Prostate gland (tissue), 2 donors: ENCODE measurements around the gene OR2AP1. TPM values are rescaled to one million over a fixed set of nuclear protein-coding genes. Genes with fewer than 3 reads are reported as not detected.
A peak's percentile ranks its signal among the peaks of the same experiment; 100 is the strongest.

Experiments used
- DNase-seq: peaks from one replicate; pipeline ENCODE4 v3.0.0-alpha.2; 2019; ENCODE audit warnings: low spot score
- H3K27ac ChIP-seq, 2 donors: fragments of 200-600 bp; sonication (generic); 2 replicates each; pipeline ENCODE4 v1.5.1; 2017 to 2019
- H3K27me3 ChIP-seq: fragments of 200-600 bp; sonication (generic); replicated peaks from 2 replicates; pipeline ENCODE4 v1.5.1; 2019; ENCODE audit not compliant: insufficient read depth
- H3K36me3 ChIP-seq, 2 donors: fragments of 200-600 bp; sonication (generic); 1 replicate in 1 of 2; 2 replicates in 1 of 2; pipeline versions ENCODE4 v1.5.1 to v1.8.1; 2017 to 2019
- H3K4me1 ChIP-seq: fragments of 200-600 bp; sonication (generic); replicated peaks from 2 replicates; pipeline ENCODE4 v1.5.1; 2019
- H3K4me3 ChIP-seq, 2 donors: fragments of 200-600 bp; sonication (generic); 2 replicates each; pipeline ENCODE4 v1.5.1; 2017 to 2019
- H3K9me3 ChIP-seq: fragments of 200-600 bp; sonication (generic); 2 replicates; pipeline ENCODE4 v1.5.1; 2017
- POLR2A ChIP-seq: fragments of 450-650 bp; IDR thresholded peaks from one replicate; pipeline ENCODE4 v1.6.1; 2016; ENCODE audit warnings: antibody characterized with exemption, mild to moderate bottlenecking
- POLR2AphosphoS5 ChIP-seq: sonication (generic); formaldehyde crosslinking; IDR thresholded peaks from one replicate; pipeline ENCODE4 v1.6.1; 2017; ENCODE audit warnings: antibody characterized with exemption
- WGBS: methylation state at CpG from one replicate; pipeline ENCODE4 v1.1.5; 2018; 5-methylcytosine and 5-hydroxymethylcytosine counted together
- intact Hi-C: fragments of 100-400 bp; cut with DNase I; formaldehyde crosslinking; loops from one replicate; pipeline ENCODE4 v1.14.2; 2022
- total RNA-seq, 2 donors: library from RNA; depleted of rRNA; stranded (reverse); fragments of >200 nt; gene quantifications; one replicate each; pipeline ENCODE4 v1.1.0, GENCODE V29; 2016
- TF ChIP-seq, protein P1 (sequence below), 4 experiments: fragments of 200-600 bp in 2 of 4; fragments of 450-650 bp in 2 of 4; sonication (generic) in 2 of 4; IDR thresholded peaks; 1 replicate in 3 of 4; 2 replicates in 1 of 4; pipeline ENCODE4 v1.5.1; 2016 to 2019; ENCODE audit warnings: antibody characterized with exemption in 4 of 4, mild to moderate bottlenecking in 2 of 4, moderate library complexity in 2 of 4

OR2AP1 gene
- total RNA-seq, 2 donors from 2014 or later: not detected

DNA sequence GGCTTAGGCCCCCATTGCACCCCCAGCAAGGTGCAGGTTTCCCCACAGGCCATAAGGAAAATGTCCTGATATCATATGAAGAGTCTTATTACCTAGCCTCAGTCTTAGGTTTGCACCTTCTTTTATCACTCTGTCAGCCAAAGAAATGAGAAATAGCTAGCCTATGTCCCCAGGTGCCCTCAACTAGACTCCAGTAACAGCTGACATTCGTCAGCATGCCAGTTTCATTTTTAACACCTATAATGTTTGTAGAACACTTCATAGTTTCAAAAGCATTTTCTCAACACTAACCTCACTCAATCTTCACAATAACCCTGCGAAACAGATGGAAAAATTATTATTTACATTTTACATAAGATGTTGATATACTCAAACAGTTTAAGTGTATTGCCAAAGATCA, 40.4 kb downstream of the OR2AP1 start:
- H3K27me3 ChIP-seq: no peaks in the 10 kb centered on the region
- intact Hi-C loops: no loop called here
- TF ChIP-seq POLR2AphosphoS5: no peak
- TF ChIP-seq POLR2A: no peak
- TF ChIP-seq, protein P1, sequence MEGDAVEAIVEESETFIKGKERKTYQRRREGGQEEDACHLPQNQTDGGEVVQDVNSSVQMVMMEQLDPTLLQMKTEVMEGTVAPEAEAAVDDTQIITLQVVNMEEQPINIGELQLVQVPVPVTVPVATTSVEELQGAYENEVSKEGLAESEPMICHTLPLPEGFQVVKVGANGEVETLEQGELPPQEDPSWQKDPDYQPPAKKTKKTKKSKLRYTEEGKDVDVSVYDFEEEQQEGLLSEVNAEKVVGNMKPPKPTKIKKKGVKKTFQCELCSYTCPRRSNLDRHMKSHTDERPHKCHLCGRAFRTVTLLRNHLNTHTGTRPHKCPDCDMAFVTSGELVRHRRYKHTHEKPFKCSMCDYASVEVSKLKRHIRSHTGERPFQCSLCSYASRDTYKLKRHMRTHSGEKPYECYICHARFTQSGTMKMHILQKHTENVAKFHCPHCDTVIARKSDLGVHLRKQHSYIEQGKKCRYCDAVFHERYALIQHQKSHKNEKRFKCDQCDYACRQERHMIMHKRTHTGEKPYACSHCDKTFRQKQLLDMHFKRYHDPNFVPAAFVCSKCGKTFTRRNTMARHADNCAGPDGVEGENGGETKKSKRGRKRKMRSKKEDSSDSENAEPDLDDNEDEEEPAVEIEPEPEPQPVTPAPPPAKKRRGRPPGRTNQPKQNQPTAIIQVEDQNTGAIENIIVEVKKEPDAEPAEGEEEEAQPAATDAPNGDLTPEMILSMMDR (IDR thresholded peaks at IDR 0.05): no peak
- DNase-seq: no peak
- WGBS: 76% methylated on average over 2 of the region's 2 CpGs
- no peaks in the 10 kb centered on the region for H3K36me3 ChIP-seq
- no peak overlapping the region for H3K27ac ChIP-seq
- no peaks in the 10 kb centered on the region for H3K9me3 ChIP-seq
- no peak overlapping the region for H3K4me3 ChIP-seq
- H3K4me1 ChIP-seq: no peaks in the 10 kb centered on the region

DNA sequence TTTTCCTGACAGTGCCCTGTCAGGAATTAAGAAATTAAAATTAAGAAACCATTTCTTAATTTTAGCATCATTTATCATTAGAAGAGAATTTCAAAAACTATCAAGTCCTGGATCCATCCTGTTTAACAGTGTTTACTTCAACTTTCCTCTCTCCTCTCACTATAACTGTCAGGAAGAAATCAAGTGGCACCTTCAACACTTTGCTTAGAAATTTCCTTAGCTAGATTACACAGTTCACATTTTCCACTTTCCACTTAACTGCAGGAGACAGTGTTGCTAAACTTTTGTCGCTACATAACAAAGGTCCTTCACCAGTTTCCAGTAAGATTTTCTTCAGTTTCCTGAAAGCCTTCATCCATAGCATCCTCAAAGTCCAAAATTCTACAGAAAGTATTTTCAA, 42.5 kb downstream of the OR2AP1 start:
- H3K4me1 ChIP-seq: no peaks in the 10 kb centered on the region
- no peaks in the 10 kb centered on the region for H3K36me3 ChIP-seq
- no peak for DNase-seq
- H3K9me3 ChIP-seq: no peaks in the 10 kb centered on the region
- no peak for TF ChIP-seq POLR2A
- TF ChIP-seq, protein P1 (IDR thresholded peaks at IDR 0.05): no peak
- no peak for TF ChIP-seq POLR2AphosphoS5
- no peak overlapping the region for H3K27ac ChIP-seq
- WGBS: 97% methylated on average over 1 of the region's 1 CpG
- intact Hi-C loops: no loop called here
- H3K27me3 ChIP-seq: no peaks in the 10 kb centered on the region
- H3K4me3 ChIP-seq: no peak overlapping the region

DNA sequence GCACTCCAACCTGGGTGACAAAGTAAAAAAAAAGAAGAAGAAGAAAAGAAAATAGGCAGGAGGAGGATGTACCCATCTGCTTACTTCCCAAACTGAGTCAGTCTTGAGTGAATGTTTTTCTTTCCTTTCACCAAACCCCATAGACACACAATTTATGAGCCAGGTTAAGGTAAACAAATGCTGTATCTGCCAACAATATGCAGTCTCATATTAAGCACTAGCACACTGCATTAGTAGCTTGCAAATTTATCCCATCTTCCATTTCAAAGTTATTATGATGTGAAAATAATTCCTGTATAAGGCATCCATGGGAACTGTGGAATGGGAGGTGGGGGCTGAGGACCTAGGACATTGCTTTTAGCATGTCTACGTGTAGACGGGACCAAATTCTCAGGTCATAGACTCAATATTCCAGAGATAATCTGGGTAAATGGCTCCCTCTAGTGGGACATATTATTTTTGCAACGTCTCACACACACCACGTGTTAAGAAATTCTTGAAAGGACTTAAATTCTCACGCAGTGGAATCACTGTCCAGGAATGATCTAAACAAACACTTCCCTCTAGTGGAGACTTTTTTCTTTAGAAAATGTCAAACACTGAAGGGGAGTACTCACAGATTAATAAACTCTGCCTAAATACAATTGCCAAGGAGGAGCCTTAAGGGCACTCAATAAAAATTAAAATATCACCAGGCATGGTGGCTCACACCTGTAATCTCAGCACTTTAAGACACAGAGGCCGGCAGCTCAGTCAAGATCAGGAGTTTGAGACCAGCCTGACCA, 47.3 kb downstream of the OR2AP1 start:
- Histone ChIP-seq H3K27ac (no peak overlapping the region), H3K4me1 (no peaks in the 10 kb centered on the region), H3K27me3 (no peaks in the 10 kb centered on the region), H3K4me3 (no peak overlapping the region), H3K9me3 (no peaks in the 10 kb centered on the region), H3K36me3 (no peaks in the 10 kb centered on the region)
- WGBS: 3% methylated on average over 6 of the region's 6 CpGs
- TF ChIP-seq POLR2A (no peak), POLR2AphosphoS5 (peak; percentile 33)
- TF ChIP-seq, protein P1 (IDR thresholded peaks at IDR 0.05): peak; percentile 58 to 90 (median 84)
- intact Hi-C loops: loop anchor here (1.0 kb wide), 1 partner anchor 429 kb away; no protein-coding TSS in a partner anchor
- peak; percentile 63 for DNase-seq

DNA sequence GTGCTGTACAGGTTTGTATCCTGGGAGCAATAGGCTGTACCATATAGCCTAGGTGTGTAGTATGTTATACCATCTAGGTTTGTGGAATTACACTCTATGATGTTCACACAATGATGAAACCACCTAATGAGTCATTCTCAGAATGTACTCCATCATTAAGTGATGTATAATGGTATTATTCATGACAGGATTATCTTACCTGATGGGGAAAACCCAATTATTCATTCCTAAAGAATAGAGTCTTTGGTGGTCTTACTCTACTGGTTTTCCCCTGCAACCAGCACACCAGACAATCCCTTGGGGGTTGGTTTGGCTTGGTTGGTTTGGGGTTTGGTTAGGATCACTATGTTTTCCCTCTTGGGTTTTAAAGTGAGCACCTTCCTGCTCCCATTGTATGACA, 51.8 kb downstream of the OR2AP1 start:
- no peak overlapping the region for H3K27ac ChIP-seq
- no peaks in the 10 kb centered on the region for H3K36me3 ChIP-seq
- H3K27me3 ChIP-seq: no peaks in the 10 kb centered on the region
- H3K9me3 ChIP-seq: no peaks in the 10 kb centered on the region
- no peaks in the 10 kb centered on the region for H3K4me1 ChIP-seq
- TF ChIP-seq POLR2A (no peak), POLR2AphosphoS5 (no peak)
- TF ChIP-seq, protein P1 (IDR thresholded peaks at IDR 0.05): no peak
- intact Hi-C loops: no loop called here
- DNase-seq: no peak
- no peak overlapping the region for H3K4me3 ChIP-seq

Other genes with a start within 250 kb of the OR2AP1 start
- gene OR6C3, start 241.7 kb upstream of the OR2AP1 start, total RNA-seq: not detected
- gene OR6C75, start 209.5 kb upstream of the OR2AP1 start, total RNA-seq: not detected
- not detected for gene OR6C65, start 171.9 kb upstream of the OR2AP1 start, total RNA-seq
- not detected for gene OR6C76, start 146.2 kb upstream of the OR2AP1 start, total RNA-seq
- gene OR6C2, start 128.4 kb upstream of the OR2AP1 start, total RNA-seq: not detected
- gene OR6C70, start 102.3 kb upstream of the OR2AP1 start, total RNA-seq: not detected
- gene OR6C68, start 80.1 kb upstream of the OR2AP1 start, total RNA-seq: not detected
- gene OR6C4, start 22.9 kb upstream of the OR2AP1 start, total RNA-seq: not detected
- gene OR10P1, start 64.4 kb downstream of the OR2AP1 start, total RNA-seq: not detected
- gene ITGA7, start 135.4 kb downstream of the OR2AP1 start, total RNA-seq: 10 to 100 TPM; 17.4 to 37.0 TPM
- gene BLOC1S1, start 143.6 kb downstream of the OR2AP1 start, total RNA-seq: 100 to 1,000 TPM; 151 to 240 TPM
- 10 to 100 TPM in 1 of 2 donors, 1 to 10 TPM in 1; 5.7 to 12.6 TPM for gene RDH5, start 147.9 kb downstream of the OR2AP1 start, total RNA-seq
- gene CD63, start 156.5 kb downstream of the OR2AP1 start, total RNA-seq: 100 to 1,000 TPM; 485 to 585 TPM
- 10 to 100 TPM in 1 of 2 donors, 1 to 10 TPM in 1; 4.1 to 10.3 TPM for gene GDF11, start 170.7 kb downstream of the OR2AP1 start, total RNA-seq
- 10 to 100 TPM; 65.9 to 75.9 TPM for gene SARNP, start 245.3 kb downstream of the OR2AP1 start, total RNA-seq
- gene ORMDL2, start 245.6 kb downstream of the OR2AP1 start, total RNA-seq: 10 to 100 TPM; 23.1 to 29.3 TPM